Liver (tissue), 9 donors: Measurements from ENCODE around the gene TEKTIP1. TPM values are rescaled to one million over a fixed set of nuclear protein-coding genes. Genes with fewer than 3 reads are reported as not detected.

Source experiments
- DNase-seq: peaks from one replicate; pipeline ENCODE4 v3.0.0-alpha.2; 2017; ENCODE audit warnings: low spot score
- H3K27ac ChIP-seq, 2 donors: one replicate each; pipeline ENCODE4 v1.7.0; 2013; ENCODE audit warnings: inconsistent platforms in 2 of 2, low read length in 2 of 2, control low read depth in 1 of 2, low read depth in 1 of 2, mild to moderate bottlenecking in 1 of 2
- H3K27me3 ChIP-seq, 4 donors: one replicate each; pipeline versions ENCODE4 v1.6.1 to v1.7.0; 2013; ENCODE audit warnings: low read length in 3 of 4, inconsistent platforms in 1 of 4, mild to moderate bottlenecking in 1 of 4, moderate library complexity in 1 of 4; ENCODE audit not compliant: control insufficient read depth in 4 of 4, insufficient read depth in 4 of 4
- H3K36me3 ChIP-seq, 4 donors: one replicate each; pipeline versions ENCODE4 v1.6.1 to v1.7.0; 2013; ENCODE audit warnings: low read length in 3 of 4, mild to moderate bottlenecking in 3 of 4, low read depth in 1 of 4, moderate library complexity in 1 of 4; ENCODE audit not compliant: control insufficient read depth in 4 of 4, insufficient read depth in 3 of 4
- H3K4me1 ChIP-seq, 4 donors: one replicate each; pipeline versions ENCODE4 v1.6.1 to v1.7.0; 2013; ENCODE audit warnings: low read length in 3 of 4, mild to moderate bottlenecking in 3 of 4, moderate library complexity in 1 of 4; ENCODE audit not compliant: control insufficient read depth in 4 of 4, insufficient read depth in 4 of 4
- H3K4me3 ChIP-seq, 3 donors: one replicate each; pipeline versions ENCODE4 v1.6.1 to v1.7.0; 2013; ENCODE audit warnings: low read length in 3 of 3, control low read depth in 1 of 3, low read depth in 1 of 3, mild to moderate bottlenecking in 1 of 3
- H3K9ac ChIP-seq, 2 donors: one replicate each; pipeline ENCODE4 v1.7.0; 2013; ENCODE audit warnings: low read length in 2 of 2, mild to moderate bottlenecking in 2 of 2, moderate library complexity in 2 of 2, control low read depth in 1 of 2, low read depth in 1 of 2
- H3K9me3 ChIP-seq, 4 donors: one replicate each; pipeline versions ENCODE4 v1.6.1 to v1.7.0; 2013; ENCODE audit warnings: low read length in 3 of 4; ENCODE audit not compliant: control insufficient read depth in 4 of 4
- ATF3 ChIP-seq: IDR thresholded peaks from 2 replicates; pipeline ENCODE4 v1.6.1; 2016; ENCODE audit warnings: antibody characterized with exemption
- CTCF ChIP-seq: fragments of 150-350 bp; IDR thresholded peaks from 2 replicates; pipeline ENCODE4 v1.5.1; 2017; ENCODE audit warnings: improper control_type of control experiment, low read depth, low read length; ENCODE audit not compliant: missing input control
- EGR1 ChIP-seq, 2 donors: IDR thresholded peaks; 2 replicates each; pipeline ENCODE4 v1.6.1; 2016 to 2018; ENCODE audit warnings: antibody characterized with exemption in 2 of 2, low read depth in 2 of 2
- FOXA1 ChIP-seq: IDR thresholded peaks from 2 replicates; pipeline ENCODE4 v1.6.1; 2016; ENCODE audit warnings: antibody characterized with exemption
- FOXA2 ChIP-seq: IDR thresholded peaks from 2 replicates; pipeline ENCODE4 v1.6.1; 2016; ENCODE audit warnings: antibody characterized with exemption
- GABPA ChIP-seq, 2 donors: IDR thresholded peaks in 1 of 2; conservative IDR thresholded peaks in 1 of 2; 2 replicates each; pipeline ENCODE4 v1.6.1; 2016; ENCODE audit warnings: antibody characterized with exemption in 2 of 2, mild to moderate bottlenecking in 1 of 2, moderate library complexity in 1 of 2
- HNF4A ChIP-seq, 2 donors: conservative IDR thresholded peaks; 2 replicates each; pipeline ENCODE4 v1.6.1; 2016; ENCODE audit warnings: antibody characterized with exemption in 2 of 2, mild to moderate bottlenecking in 2 of 2
- HNF4G ChIP-seq: IDR thresholded peaks from 2 replicates; pipeline ENCODE4 v1.6.1; 2016; ENCODE audit warnings: antibody characterized with exemption
- JUND ChIP-seq, 2 donors: IDR thresholded peaks; 2 replicates each; pipeline ENCODE4 v1.6.1; 2016; ENCODE audit warnings: antibody characterized with exemption in 2 of 2
- MAX ChIP-seq: IDR thresholded peaks from 2 replicates; pipeline ENCODE4 v1.6.1; 2016; ENCODE audit warnings: antibody characterized with exemption
- NR2F2 ChIP-seq: IDR thresholded peaks from 2 replicates; pipeline ENCODE4 v1.6.1; 2016; ENCODE audit warnings: antibody characterized with exemption
- RAD21 ChIP-seq, 2 donors: IDR thresholded peaks; 2 replicates each; pipeline ENCODE4 v1.6.1; 2016; ENCODE audit warnings: antibody characterized with exemption in 2 of 2, mild to moderate bottlenecking in 2 of 2
- RXRA ChIP-seq, 2 donors: IDR thresholded peaks; 2 replicates each; pipeline ENCODE4 v1.6.1; 2017 to 2018; ENCODE audit warnings: antibody characterized with exemption in 2 of 2, mild to moderate bottlenecking in 1 of 2
- SP1 ChIP-seq: IDR thresholded peaks from 2 replicates; pipeline ENCODE4 v1.6.1; 2018; ENCODE audit warnings: antibody characterized with exemption, mild to moderate bottlenecking
- TAF1 ChIP-seq: conservative IDR thresholded peaks from 2 replicates; pipeline ENCODE4 v1.6.1; 2016; ENCODE audit warnings: antibody characterized with exemption, mild to moderate bottlenecking
- YY1 ChIP-seq: IDR thresholded peaks from 2 replicates; pipeline ENCODE4 v1.6.1; 2016; ENCODE audit warnings: antibody characterized with exemption, mild to moderate bottlenecking
- ZBTB33 ChIP-seq: IDR thresholded peaks from 2 replicates; pipeline ENCODE4 v1.6.1; 2016; ENCODE audit warnings: antibody characterized with exemption
- WGBS: extraction: QIAGEN DNeasy Blood & Tissue Kit; methylation state at CpG from one replicate; pipeline ENCODE4 v1.1.7; 2013; 5-methylcytosine and 5-hydroxymethylcytosine counted together
- polyA plus RNA-seq, 2 donors: library from polyadenylated mRNA; stranded (reverse) in 1 of 2; unstranded in 1 of 2; fragments of 200-250 nt in 1 of 2; fragments of >200 nt in 1 of 2; fragmentation: Nextera tagmentation in 1 of 2; extraction: Ambion mirVana in 1 of 2; gene quantifications; one replicate each; pipeline versions ENCODE4 v1.2.1 to v1.2.3, GENCODE V29; 2013 to 2015
- total RNA-seq, 2 donors: library from RNA; depleted of rRNA; stranded (reverse); fragments of >200 nt; gene quantifications; one replicate each; pipeline ENCODE4 v1.2.3, GENCODE V29; 2014
- TF ChIP-seq, protein P1 (sequence below): IDR thresholded peaks from 2 replicates; pipeline ENCODE4 v1.6.1; 2016; ENCODE audit warnings: antibody characterized with exemption, mild to moderate bottlenecking
- donor health status: healthy.
- donor health status: healthy.
- donor health status: healthy.
- donor health status: healthy.
- donor health status: healthy.

Gene TEKTIP1
- total and polyA plus RNA-seq, 4 donors: 0.17 TPM; not detected in 3

DNA sequence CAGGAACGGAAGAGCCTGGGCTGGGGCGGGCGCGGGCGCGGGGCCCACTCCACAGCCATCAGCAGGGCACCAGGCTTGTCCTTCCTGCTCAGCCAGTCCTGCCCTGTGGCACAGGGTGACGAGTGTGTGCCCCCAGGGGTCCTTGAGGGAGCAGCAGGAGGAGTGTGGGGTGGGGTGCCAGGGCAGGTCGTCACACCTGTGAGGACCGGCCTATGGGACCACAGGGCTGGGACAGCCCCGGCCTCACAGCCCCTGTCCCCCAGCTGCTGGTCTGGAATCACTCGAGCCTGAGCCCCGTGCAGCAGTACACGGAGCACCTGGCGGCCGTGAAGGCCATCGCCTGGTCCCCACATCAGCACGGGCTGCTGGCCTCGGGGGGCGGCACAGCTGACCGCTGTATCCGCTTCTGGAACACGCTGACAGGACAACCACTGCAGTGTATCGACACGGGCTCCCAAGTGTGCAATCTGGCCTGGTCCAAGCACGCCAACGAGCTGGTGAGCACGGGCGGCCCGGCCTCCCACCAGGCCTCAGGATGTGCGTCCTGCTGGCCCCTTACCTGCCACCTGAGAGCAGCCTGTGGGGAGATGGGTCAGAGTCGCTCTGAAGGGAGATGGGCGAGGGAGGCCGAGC lies 6.7 kb upstream of the TEKTIP1 start:
- Histone ChIP-seq H3K4me1 (no peaks in the 10 kb centered on the region), H3K9me3 (no peaks in the 10 kb centered on the region), H3K4me3 (no peak overlapping the region), H3K36me3 (peaks cover 13 to 71% (median 33%) of the 10 kb centered on the region in 4 donors), H3K27ac (no peak overlapping the region), H3K27me3 (no peaks in the 10 kb centered on the region), H3K9ac (no peak overlapping the region)
- WGBS: 98% methylated on average over 33 of the region's 33 CpGs
- no peak for DNase-seq
- TF ChIP-seq FOXA1 (no peak), HNF4G (no peak), FOXA2 (no peak), SP1 (no peak), CTCF (no peak), TAF1 (no peak), GABPA (IDR thresholded peaks at IDR 0.05 in 1 of 2, conservative IDR thresholded peaks at IDR 0.05 in 1 of 2) (no peak), ATF3 (no peak), MAX (no peak), HNF4A (conservative IDR thresholded peaks at IDR 0.05) (no peak), JUND (IDR thresholded peaks at IDR 0.05) (no peak), RAD21 (IDR thresholded peaks at IDR 0.05) (no peak)
- TF ChIP-seq, protein P1, sequence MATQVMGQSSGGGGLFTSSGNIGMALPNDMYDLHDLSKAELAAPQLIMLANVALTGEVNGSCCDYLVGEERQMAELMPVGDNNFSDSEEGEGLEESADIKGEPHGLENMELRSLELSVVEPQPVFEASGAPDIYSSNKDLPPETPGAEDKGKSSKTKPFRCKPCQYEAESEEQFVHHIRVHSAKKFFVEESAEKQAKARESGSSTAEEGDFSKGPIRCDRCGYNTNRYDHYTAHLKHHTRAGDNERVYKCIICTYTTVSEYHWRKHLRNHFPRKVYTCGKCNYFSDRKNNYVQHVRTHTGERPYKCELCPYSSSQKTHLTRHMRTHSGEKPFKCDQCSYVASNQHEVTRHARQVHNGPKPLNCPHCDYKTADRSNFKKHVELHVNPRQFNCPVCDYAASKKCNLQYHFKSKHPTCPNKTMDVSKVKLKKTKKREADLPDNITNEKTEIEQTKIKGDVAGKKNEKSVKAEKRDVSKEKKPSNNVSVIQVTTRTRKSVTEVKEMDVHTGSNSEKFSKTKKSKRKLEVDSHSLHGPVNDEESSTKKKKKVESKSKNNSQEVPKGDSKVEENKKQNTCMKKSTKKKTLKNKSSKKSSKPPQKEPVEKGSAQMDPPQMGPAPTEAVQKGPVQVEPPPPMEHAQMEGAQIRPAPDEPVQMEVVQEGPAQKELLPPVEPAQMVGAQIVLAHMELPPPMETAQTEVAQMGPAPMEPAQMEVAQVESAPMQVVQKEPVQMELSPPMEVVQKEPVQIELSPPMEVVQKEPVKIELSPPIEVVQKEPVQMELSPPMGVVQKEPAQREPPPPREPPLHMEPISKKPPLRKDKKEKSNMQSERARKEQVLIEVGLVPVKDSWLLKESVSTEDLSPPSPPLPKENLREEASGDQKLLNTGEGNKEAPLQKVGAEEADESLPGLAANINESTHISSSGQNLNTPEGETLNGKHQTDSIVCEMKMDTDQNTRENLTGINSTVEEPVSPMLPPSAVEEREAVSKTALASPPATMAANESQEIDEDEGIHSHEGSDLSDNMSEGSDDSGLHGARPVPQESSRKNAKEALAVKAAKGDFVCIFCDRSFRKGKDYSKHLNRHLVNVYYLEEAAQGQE: no peak

GRCh38 chr19:3533033-3533432 lies 5.9 kb upstream of the TEKTIP1 start:
- TF ChIP-seq EGR1 (IDR thresholded peaks at IDR 0.05; ENCODE audit: low read depth in 2 of 2) (no peak), HNF4G (no peak), RAD21 (IDR thresholded peaks at IDR 0.05) (no peak), SP1 (no peak), YY1 (no peak), HNF4A (conservative IDR thresholded peaks at IDR 0.05) (no peak), TAF1 (no peak), JUND (IDR thresholded peaks at IDR 0.05) (no peak), RXRA (IDR thresholded peaks at IDR 0.05) (no peak), NR2F2 (no peak), GABPA (IDR thresholded peaks at IDR 0.05 in 1 of 2, conservative IDR thresholded peaks at IDR 0.05 in 1 of 2) (no peak), ZBTB33 (no peak)
- peaks cover 8 to 65% (median 30%) of the 10 kb centered on the region in 4 donors for H3K36me3 ChIP-seq
- DNase-seq: no peak
- no peak overlapping the region for H3K9ac ChIP-seq
- no peaks in the 10 kb centered on the region for H3K4me1 ChIP-seq
- no peak overlapping the region for H3K4me3 ChIP-seq
- WGBS: 94% methylated on average over 17 of the region's 17 CpGs
- no peaks in the 10 kb centered on the region for H3K27me3 ChIP-seq
- H3K27ac ChIP-seq: no peak overlapping the region
- no peaks in the 10 kb centered on the region for H3K9me3 ChIP-seq
